ENCODE results near the gene TCF7L2.

Gene TCF7L2

GRCh38 chr10:112949875-112950507 is at the start of gene TCF7L2:
Gene TCF7L2 (plus strand): TSS chr10:112950247. CDS start chr10:112950757, 510 bp downstream.
- peak in 1 of 2 donors; percentile 16 for DNase-seq (ENCODE audit: low read depth in 2 of 2)

- no peak for DNase-seq (ENCODE audit: low read depth in 2 of 2)
These were observed 47.3 kb upstream of the TCF7L2 start for GRCh38 chr10:112902730-112903129.

- no peak for DNase-seq (ENCODE audit: low read depth in 2 of 2)
These were observed 46.0 kb upstream of the TCF7L2 start for GRCh38 chr10:112904000-112904399.

DNA sequence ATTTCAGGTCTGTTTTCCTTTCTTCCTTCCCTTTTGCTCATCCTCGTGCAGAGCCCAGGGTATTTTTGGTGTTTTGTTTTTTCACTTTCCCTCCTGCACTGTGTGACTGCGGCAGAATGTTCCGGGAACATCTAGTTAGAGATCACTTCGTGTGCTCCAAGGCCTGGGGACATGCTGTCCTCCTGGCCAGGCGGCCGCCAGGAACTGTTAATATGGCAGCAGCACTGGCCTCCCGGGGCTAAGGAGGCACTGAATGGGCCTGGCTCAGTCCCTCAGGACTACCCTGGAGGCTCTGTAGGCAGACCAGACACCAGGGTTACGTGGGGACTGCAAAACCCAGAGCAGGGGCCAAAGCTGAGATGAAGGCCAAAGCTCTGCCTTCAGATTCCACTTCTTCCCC is 43.1 kb upstream of the TCF7L2 start:
- no peak for DNase-seq (ENCODE audit: low read depth in 2 of 2)

DNA sequence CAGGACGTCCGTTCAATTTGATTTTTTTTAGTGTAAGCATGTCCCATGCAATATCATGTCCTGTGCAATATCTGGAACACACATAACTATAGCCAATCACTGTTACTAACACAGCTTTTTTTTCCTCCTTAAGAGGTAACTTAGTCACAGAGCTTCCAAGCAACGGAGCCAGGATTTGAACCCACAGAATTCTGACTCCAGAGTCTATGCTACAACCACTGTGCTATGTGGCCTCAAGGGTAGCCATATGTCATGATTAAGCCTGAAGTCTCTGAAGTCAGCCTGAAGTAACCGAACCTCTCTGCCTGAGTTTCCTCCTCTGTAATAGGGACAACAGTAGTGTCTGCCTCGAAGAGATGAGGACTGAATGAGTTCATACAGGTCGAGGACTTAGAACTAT is 42.2 kb upstream of the TCF7L2 start:
- no peak for DNase-seq (ENCODE audit: low read depth in 2 of 2)

- no peak for DNase-seq (ENCODE audit: low read depth in 2 of 2)
These were observed 38.8 kb upstream of the TCF7L2 start for GRCh38 chr10:112911206-112911605.

DNA sequence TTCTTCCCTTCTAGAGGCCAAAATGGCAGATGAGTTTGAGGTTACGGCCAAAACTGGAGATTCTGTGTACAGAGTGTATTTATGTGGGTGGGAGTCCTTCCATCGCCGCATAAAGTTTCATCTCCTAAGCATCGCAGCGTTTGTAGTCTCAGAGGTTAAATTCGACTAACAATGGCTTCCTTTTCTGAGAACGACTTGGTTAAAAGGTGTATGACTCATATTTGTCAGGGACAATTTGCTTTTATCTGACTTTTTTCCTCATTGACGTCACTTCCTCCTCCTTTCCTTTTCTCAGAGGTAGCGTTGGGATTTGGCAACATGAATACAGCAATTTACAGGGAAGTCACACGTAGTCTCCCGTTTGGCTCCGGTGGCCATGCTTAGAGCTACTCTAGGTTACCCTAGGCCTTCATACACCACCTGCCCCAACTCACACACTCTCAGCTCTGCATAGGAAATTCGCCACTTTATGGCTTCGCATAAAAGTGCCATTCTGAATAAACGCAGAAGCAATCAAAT is 37.6 kb upstream of the TCF7L2 start:
- no peak for DNase-seq (ENCODE audit: low read depth in 2 of 2)

GRCh38 chr10:112913255-112913654 is 36.8 kb upstream of the TCF7L2 start:
- no peak for DNase-seq (ENCODE audit: low read depth in 2 of 2)

DNA sequence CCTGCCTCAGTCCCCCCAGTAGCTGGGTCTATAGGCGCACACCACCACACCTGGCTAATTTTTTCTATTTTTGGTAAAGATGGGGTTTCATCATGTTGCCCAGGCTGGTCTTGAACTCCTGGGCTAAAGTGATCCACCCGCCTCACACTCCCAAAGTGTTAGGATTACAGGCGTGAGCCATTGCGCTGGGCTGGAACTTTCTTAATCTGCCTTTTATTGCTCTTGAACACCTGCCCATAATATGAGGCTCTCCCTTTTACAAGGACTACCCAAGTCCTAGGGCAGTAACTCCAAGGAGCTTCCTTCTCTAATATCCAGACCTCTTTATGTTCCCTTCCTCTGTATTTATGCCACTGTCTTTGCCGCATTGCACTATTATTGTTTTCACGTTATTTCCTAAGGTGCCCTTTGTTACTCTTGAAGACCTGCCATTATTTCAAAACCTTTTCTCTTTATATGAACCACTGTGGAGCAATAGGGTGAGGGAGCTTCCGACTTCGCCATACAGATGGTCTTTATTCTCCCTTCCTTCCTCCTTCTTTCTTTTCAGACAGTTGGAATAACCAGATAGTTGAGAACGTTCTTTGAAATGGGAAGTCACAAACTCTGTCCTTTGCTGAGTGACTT is 36.3 kb upstream of the TCF7L2 start:
- no peak for DNase-seq (ENCODE audit: low read depth in 2 of 2)

- no peak for DNase-seq (ENCODE audit: low read depth in 2 of 2)
These were observed 35.6 kb upstream of the TCF7L2 start for GRCh38 chr10:112914288-112914952.

GRCh38 chr10:112915590-112916572 is 34.2 kb upstream of the TCF7L2 start:
- DNase-seq (ENCODE audit: low read depth in 2 of 2), result no peak

GRCh38 chr10:112917681-112918080 is 32.4 kb upstream of the TCF7L2 start:
- no peak for DNase-seq (ENCODE audit: low read depth in 2 of 2)

- no peak for DNase-seq (ENCODE audit: low read depth in 2 of 2)
These were observed 31.3 kb upstream of the TCF7L2 start for GRCh38 chr10:112918771-112919170.

GRCh38 chr10:112919721-112920120 is 30.3 kb upstream of the TCF7L2 start:
- DNase-seq (ENCODE audit: low read depth in 2 of 2), result no peak

GRCh38 chr10:112926906-112927688 is 22.9 kb upstream of the TCF7L2 start:
- DNase-seq (ENCODE audit: low read depth in 2 of 2), result no peak

- DNase-seq (ENCODE audit: low read depth in 2 of 2), result no peak
These were observed 22.1 kb upstream of the TCF7L2 start for GRCh38 chr10:112927980-112928379.

DNA sequence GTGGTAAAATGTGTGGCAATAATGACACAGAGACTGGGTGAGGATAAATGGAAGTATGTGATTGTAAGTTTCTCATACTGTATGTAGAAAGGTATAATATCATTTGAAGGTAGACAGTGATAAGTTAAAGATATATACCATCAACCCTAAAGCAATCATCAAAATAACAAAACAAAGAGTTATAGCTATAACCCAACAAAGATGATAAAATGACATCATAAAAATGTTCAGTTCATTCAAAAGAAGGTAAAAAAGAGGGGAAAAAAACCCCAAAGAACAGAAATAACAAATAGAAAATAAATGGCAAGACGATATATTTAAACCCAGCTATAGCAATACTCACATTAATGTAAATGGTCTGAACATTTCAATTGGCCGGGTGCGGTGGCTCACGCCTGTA is 17.4 kb upstream of the TCF7L2 start:
- no peak for DNase-seq (ENCODE audit: low read depth in 2 of 2)

DNA sequence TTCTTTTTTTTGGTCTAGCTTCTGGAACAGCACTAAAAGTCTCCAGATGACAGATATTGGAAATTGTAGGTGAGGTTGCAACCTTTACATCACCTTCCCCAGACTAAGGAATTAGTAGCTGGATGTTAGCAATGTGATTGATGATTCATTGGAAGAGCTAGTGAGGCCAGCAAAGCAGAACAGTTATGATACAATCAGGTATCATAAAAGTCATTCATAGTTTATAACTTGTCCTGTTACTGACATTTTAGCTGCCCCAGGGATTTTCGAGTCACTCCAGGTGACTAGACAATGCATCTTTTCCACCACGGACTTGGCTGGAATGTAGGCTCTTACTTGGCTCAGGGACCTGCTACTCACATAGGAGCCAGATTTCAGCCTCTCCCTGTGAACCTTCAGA is 15.9 kb upstream of the TCF7L2 start:
- no peak for DNase-seq (ENCODE audit: low read depth in 2 of 2)

- DNase-seq (ENCODE audit: low read depth in 2 of 2), result no peak
These were observed 11.1 kb upstream of the TCF7L2 start for GRCh38 chr10:112938808-112939482.

DNA sequence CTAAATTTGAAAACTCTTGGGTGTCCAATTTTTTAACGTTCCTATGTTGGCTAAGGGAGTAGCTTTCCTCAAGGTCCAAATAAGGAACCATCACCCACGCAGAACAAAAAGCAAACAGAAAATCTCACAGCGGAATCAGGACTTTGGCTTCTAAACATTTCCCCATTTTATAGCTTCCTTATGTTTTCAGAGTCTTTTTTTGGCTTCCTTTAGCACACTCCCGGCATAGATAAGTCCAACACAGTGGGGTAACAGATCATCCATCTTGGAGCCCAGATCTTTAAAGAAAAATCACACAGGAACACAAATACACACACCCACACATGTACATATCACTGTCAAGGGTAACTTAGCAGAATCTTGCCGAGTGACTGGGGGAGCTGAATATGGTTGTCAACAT is 4.2 kb upstream of the TCF7L2 start:
- DNase-seq (ENCODE audit: low read depth in 2 of 2), result no peak
